Measurements from ENCODE around the gene BPI.
A peak's percentile ranks its signal among the peaks of the same experiment; 100 is the strongest.

Gene BPI

GRCh38 chr20:38269040-38269439 lies 34.9 kb upstream of the BPI start:
- peak; percentile 35; the same call in 1 of the 2 replicates for TF ChIP-seq USF1 (IDR thresholded peaks at IDR 0.05)
- TF ChIP-seq TEAD4 (IDR thresholded peaks at IDR 0.05) = no peak

- TF ChIP-seq CREB1 (IDR thresholded peaks at IDR 0.05; ENCODE audit: low read depth) = no peak
- no peak for TF ChIP-seq FOXM1 (IDR thresholded peaks at IDR 0.05; ENCODE audit: borderline replicate concordance, low read depth)
- no peak for TF ChIP-seq EP300 (IDR thresholded peaks at IDR 0.05; ENCODE audit: borderline replicate concordance)
These were observed 34.2 kb upstream of the BPI start for GRCh38 chr20:38269715-38270114.

- no peak for TF ChIP-seq EGR1 (IDR thresholded peaks at IDR 0.05)
These were observed 32.9 kb upstream of the BPI start for GRCh38 chr20:38270869-38271605.

- no peak for TF ChIP-seq FOXM1 (IDR thresholded peaks at IDR 0.05; ENCODE audit: borderline replicate concordance, low read depth)
- TF ChIP-seq TAF1 (IDR thresholded peaks at IDR 0.05; ENCODE audit: low read depth) = no peak
- no peak for TF ChIP-seq CEBPB (IDR thresholded peaks at IDR 0.05)
- TF ChIP-seq RAD21 (IDR thresholded peaks at IDR 0.05; ENCODE audit: low read depth) = no peak
- no peak for TF ChIP-seq EP300 (IDR thresholded peaks at IDR 0.05; ENCODE audit: borderline replicate concordance)
- no peak for TF ChIP-seq REST (IDR thresholded peaks at IDR 0.05; ENCODE audit: low read depth)
- TF ChIP-seq NFIC (IDR thresholded peaks at IDR 0.05) = no peak
- TF ChIP-seq TCF12 (IDR thresholded peaks at IDR 0.05; ENCODE audit: low read depth) = no peak
- TF ChIP-seq YY1 (IDR thresholded peaks at IDR 0.05; ENCODE audit: low read depth) = no peak
- no peak for TF ChIP-seq CREB1 (IDR thresholded peaks at IDR 0.05; ENCODE audit: low read depth)
- TF ChIP-seq MAX (IDR thresholded peaks at IDR 0.05) = no peak
- no peak for TF ChIP-seq ZBTB7A (IDR thresholded peaks at IDR 0.05; ENCODE audit: low read depth)
- TF ChIP-seq TEAD4 (IDR thresholded peaks at IDR 0.05) = no peak
- no peak for TF ChIP-seq EGR1 (IDR thresholded peaks at IDR 0.05)
- no peak for TF ChIP-seq USF1 (IDR thresholded peaks at IDR 0.05)
These were observed 32.3 kb upstream of the BPI start for GRCh38 chr20:38271608-38272120.

GRCh38 chr20:38272398-38272797 lies 31.6 kb upstream of the BPI start:
- TF ChIP-seq YY1 (IDR thresholded peaks at IDR 0.05; ENCODE audit: low read depth) (no peak), USF1 (IDR thresholded peaks at IDR 0.05) (no peak), REST (IDR thresholded peaks at IDR 0.05; ENCODE audit: low read depth) (no peak), ZBTB7A (IDR thresholded peaks at IDR 0.05; ENCODE audit: low read depth) (no peak), FOXM1 (IDR thresholded peaks at IDR 0.05; ENCODE audit: borderline replicate concordance, low read depth) (no peak), EP300 (IDR thresholded peaks at IDR 0.05; ENCODE audit: borderline replicate concordance) (no peak), TAF1 (IDR thresholded peaks at IDR 0.05; ENCODE audit: low read depth) (no peak), NFIC (IDR thresholded peaks at IDR 0.05) (no peak), CREB1 (IDR thresholded peaks at IDR 0.05; ENCODE audit: low read depth) (no peak), TEAD4 (IDR thresholded peaks at IDR 0.05) (no peak), EGR1 (IDR thresholded peaks at IDR 0.05) (no peak), TCF12 (IDR thresholded peaks at IDR 0.05; ENCODE audit: low read depth) (no peak), MAX (IDR thresholded peaks at IDR 0.05) (no peak), CEBPB (IDR thresholded peaks at IDR 0.05) (no peak), RAD21 (IDR thresholded peaks at IDR 0.05; ENCODE audit: low read depth) (no peak)

GRCh38 chr20:38272961-38273360 lies 31.0 kb upstream of the BPI start:
- TF ChIP-seq YY1 (IDR thresholded peaks at IDR 0.05; ENCODE audit: low read depth) (no peak), CEBPB (IDR thresholded peaks at IDR 0.05) (no peak), TCF12 (IDR thresholded peaks at IDR 0.05; ENCODE audit: low read depth) (no peak), EGR1 (IDR thresholded peaks at IDR 0.05) (no peak), USF1 (IDR thresholded peaks at IDR 0.05) (no peak), CREB1 (IDR thresholded peaks at IDR 0.05; ENCODE audit: low read depth) (no peak), ZBTB7A (IDR thresholded peaks at IDR 0.05; ENCODE audit: low read depth) (no peak), TAF1 (IDR thresholded peaks at IDR 0.05; ENCODE audit: low read depth) (no peak), EP300 (IDR thresholded peaks at IDR 0.05; ENCODE audit: borderline replicate concordance) (no peak), NFIC (IDR thresholded peaks at IDR 0.05) (no peak), TEAD4 (IDR thresholded peaks at IDR 0.05) (no peak)

All from Ishikawa (cell line).